H1 (cell line): ENCODE data around the gene CDRT4. TPM values are rescaled to one million over a fixed set of nuclear protein-coding genes. Genes with fewer than 3 reads are reported as not detected.

Experiments used
- CTCF ChIA-PET: fragments of 300-600 bp; sonication (Branson Sonifier 250); formaldehyde crosslinking; loops from one replicate; lab custom pipeline; 2021; ENCODE audit not compliant: partially characterized antibody; lab: Charles Lee
- POLR2A ChIA-PET: fragments of 300-600 bp; sonication (Branson Sonifier 250); formaldehyde crosslinking; loops from one replicate; lab custom pipeline; 2021; ENCODE audit warnings: inconsistent platforms; ENCODE audit not compliant: partially characterized antibody; lab: Charles Lee
- DNase-seq, 2 experiments: peaks; one replicate each; pipeline versions ENCODE4 v3.0.0 to v3.0.0-alpha.2; 2010 to 2022; ENCODE audit warnings: low spot score in 2 of 2, low read depth in 1 of 2, mixed read lengths in 1 of 2
- FAIRE-seq: peaks from 2 replicates; lab custom pipeline; 2011; peaks lifted over from hg19 to GRCh38; lab: Jason Lieb, UNC
- H2AFZ ChIP-seq: 2 replicates; pipeline ENCODE4 v1.8.1; 2012; ENCODE audit warnings: low read length, inconsistent platforms
- H2AK5ac ChIP-seq: 2 replicates; pipeline ENCODE4 v1.6.1; 2013; ENCODE audit warnings: low read depth, low read length
- H2BK120ac ChIP-seq: replicated peaks from 2 replicates; pipeline ENCODE3; 2013; ENCODE audit warnings: low read depth, low read length, inconsistent platforms
- H2BK12ac ChIP-seq: 2 replicates; pipeline ENCODE4 v1.6.1; 2013; ENCODE audit warnings: low read depth, low read length
- H2BK15ac ChIP-seq: 2 replicates; pipeline ENCODE4 v1.6.1; 2013; ENCODE audit warnings: low read length
- H2BK20ac ChIP-seq: 2 replicates; pipeline ENCODE4 v1.6.1; 2013; ENCODE audit warnings: low read length
- H2BK5ac ChIP-seq: 2 replicates; pipeline ENCODE4 v1.6.1; 2013; ENCODE audit warnings: low read depth, low read length
- H3K14ac ChIP-seq: 2 replicates; pipeline ENCODE4 v1.6.1; 2013; ENCODE audit warnings: inconsistent platforms; ENCODE audit not compliant: insufficient read length
- H3K18ac ChIP-seq: 2 replicates; pipeline ENCODE4 v1.6.1; 2013; ENCODE audit warnings: low read length; ENCODE audit errors: extremely low read depth
- H3K23ac ChIP-seq: 2 replicates; pipeline ENCODE4 v1.6.1; 2013; ENCODE audit warnings: inconsistent platforms; ENCODE audit not compliant: insufficient read length
- H3K23me2 ChIP-seq: 2 replicates; pipeline ENCODE4 v1.6.1; 2013; ENCODE audit warnings: low read depth, low read length
- H3K27ac ChIP-seq: 2 replicates; pipeline ENCODE4 v1.6.1; 2011; ENCODE audit warnings: low read depth, low read length, inconsistent platforms
- H3K27me3 ChIP-seq, 4 experiments: replicated peaks in 1 of 4; 1 replicate in 1 of 4; 2 replicates in 3 of 4; pipeline versions ENCODE4 v1.6.1 to v1.8.1; 2011 to 2013; ENCODE audit warnings: low read length in 3 of 4, mild to moderate bottlenecking in 3 of 4, inconsistent platforms in 2 of 4, mixed read lengths in 2 of 4, moderate library complexity in 1 of 4; ENCODE audit not compliant: control insufficient read depth in 3 of 4, insufficient read depth in 3 of 4; ENCODE audit errors: extremely low read depth in 1 of 4
- H3K36me3 ChIP-seq, 4 experiments: 2 replicates each; pipeline versions ENCODE4 v1.6.1 to v1.8.1; 2011 to 2013; ENCODE audit warnings: mild to moderate bottlenecking in 4 of 4, low read length in 3 of 4, moderate library complexity in 2 of 4, control low read depth in 1 of 4, inconsistent platforms in 1 of 4; ENCODE audit not compliant: insufficient read depth in 4 of 4, control insufficient read depth in 2 of 4
- H3K4ac ChIP-seq: replicated peaks from 2 replicates; pipeline ENCODE3; 2013; ENCODE audit warnings: low read length, low read depth, mixed read lengths, inconsistent platforms; ENCODE audit not compliant: insufficient read length
- H3K4me1 ChIP-seq, 4 experiments: replicated peaks in 1 of 4; 1 replicate in 1 of 4; 2 replicates in 3 of 4; pipeline versions ENCODE4 v1.6.1 to v1.8.1; 2011 to 2013; ENCODE audit warnings: low read length in 3 of 4, inconsistent platforms in 2 of 4, mixed read lengths in 1 of 4; ENCODE audit not compliant: insufficient read depth in 4 of 4, control insufficient read depth in 3 of 4
- H3K4me2 ChIP-seq, 2 experiments: 2 replicates each; pipeline versions ENCODE4 v1.6.1 to v1.8.1; 2011 to 2013; ENCODE audit warnings: low read depth in 2 of 2, low read length in 2 of 2, control low read depth in 1 of 2, inconsistent platforms in 1 of 2, mild to moderate bottlenecking in 1 of 2; ENCODE audit not compliant: insufficient read depth in 1 of 2
- H3K4me3 ChIP-seq, 4 experiments: fragments of 200-600, 300-600 bp in 1 of 4; sonication (generic), shearing (Covaris generic), sonication (Bioruptor Twin) in 1 of 4; 2 replicates each; pipeline versions ENCODE4 v1.5.1 to v1.8.1; 2011 to 2016; ENCODE audit warnings: low read length in 4 of 4, low read depth in 3 of 4, control low read depth in 2 of 4, inconsistent platforms in 2 of 4, mild to moderate bottlenecking in 2 of 4, mixed read lengths in 1 of 4, moderate library complexity in 1 of 4; ENCODE audit not compliant: insufficient read depth in 2 of 4; ENCODE audit errors: extremely low read depth in 1 of 4
- H3K56ac ChIP-seq: replicated peaks from 2 replicates; pipeline ENCODE3; 2013; ENCODE audit warnings: low read depth, mild to moderate bottlenecking, mixed read lengths, low read length, inconsistent platforms; ENCODE audit not compliant: insufficient read length
- H3K79me1 ChIP-seq: 2 replicates; pipeline ENCODE4 v1.6.1; 2013; ENCODE audit warnings: low read depth, low read length, control low read depth
- H3K79me2 ChIP-seq, 2 experiments: 2 replicates each; pipeline versions ENCODE4 v1.6.1 to v1.8.1; 2012 to 2013; ENCODE audit warnings: low read length in 2 of 2, mild to moderate bottlenecking in 2 of 2, inconsistent platforms in 1 of 2; ENCODE audit not compliant: insufficient read depth in 2 of 2, control insufficient read depth in 1 of 2
- H3K9ac ChIP-seq, 4 experiments: replicated peaks in 1 of 4; 1 replicate in 1 of 4; 2 replicates in 3 of 4; pipeline versions ENCODE4 v1.6.1 to v1.8.1; 2011 to 2013; ENCODE audit warnings: low read depth in 3 of 4, low read length in 3 of 4, control low read depth in 2 of 4, mild to moderate bottlenecking in 2 of 4, moderate library complexity in 2 of 4, inconsistent platforms in 1 of 4; ENCODE audit errors: extremely low read depth in 1 of 4
- H3K9me3 ChIP-seq, 2 experiments: 2 replicates each; pipeline versions ENCODE4 v1.6.1 to v1.8.1; 2012 to 2013; ENCODE audit warnings: mild to moderate bottlenecking in 2 of 2, moderate library complexity in 2 of 2, control low read depth in 1 of 2, inconsistent platforms in 1 of 2, low read depth in 1 of 2, low read length in 1 of 2, mixed read lengths in 1 of 2; ENCODE audit not compliant: insufficient read depth in 2 of 2
- H4K20me1 ChIP-seq, 2 experiments: replicated peaks in 1 of 2; 2 replicates each; pipeline versions ENCODE3 to v1.8.1; 2011 to 2013; ENCODE audit warnings: inconsistent platforms in 2 of 2, low read length in 2 of 2, mild to moderate bottlenecking in 1 of 2; ENCODE audit not compliant: insufficient read depth in 2 of 2, control insufficient read depth in 1 of 2
- H4K5ac ChIP-seq: 2 replicates; pipeline ENCODE4 v1.6.1; 2013; ENCODE audit warnings: low read length, low read depth, mixed read lengths, inconsistent platforms; ENCODE audit not compliant: insufficient read length
- H4K8ac ChIP-seq: 2 replicates; pipeline ENCODE4 v1.8.0; 2013; ENCODE audit warnings: mild to moderate bottlenecking, moderate library complexity, low read length, inconsistent platforms; ENCODE audit not compliant: insufficient read depth; ENCODE audit errors: extremely low read depth
- H4K91ac ChIP-seq: replicated peaks from 2 replicates; pipeline ENCODE3; 2013; ENCODE audit warnings: low read length, mixed read lengths, inconsistent platforms; ENCODE audit not compliant: insufficient read length
- ATF2 ChIP-seq: IDR thresholded peaks from 2 replicates; pipeline ENCODE4 v1.6.1; 2012; ENCODE audit warnings: low read length, inconsistent platforms
- CREB1 ChIP-seq: IDR thresholded peaks from 2 replicates; pipeline ENCODE4 v1.6.1; 2012; ENCODE audit warnings: inconsistent platforms
- PHF8 ChIP-seq: fragments of 200-600 bp; sonication (generic); conservative IDR thresholded peaks from 2 replicates; pipeline ENCODE4 v1.7.1; 2012; ENCODE audit warnings: low read depth, mild to moderate bottlenecking, inconsistent platforms, low read length, moderate library complexity
- RBBP5 ChIP-seq: IDR thresholded peaks from 2 replicates; pipeline ENCODE4 v1.7.1; 2012; ENCODE audit warnings: low read depth, mild to moderate bottlenecking, inconsistent platforms, low read length, moderate library complexity, borderline replicate concordance
- RNF2 ChIP-seq: fragments of 200-900, 300-1000 bp; sonication (generic); IDR thresholded peaks from 2 replicates; pipeline ENCODE4 v1.7.1; 2016; ENCODE audit warnings: borderline replicate concordance, low read depth, mild to moderate bottlenecking, antibody characterized with exemption, low read length; ENCODE audit not compliant: poor library complexity, severe bottlenecking; ENCODE audit errors: missing control alignments
- SAP30 ChIP-seq: fragments of 300-600 bp; sonication (generic); IDR thresholded peaks from 2 replicates; pipeline ENCODE4 v1.7.1; 2012; ENCODE audit warnings: low read length, moderate library complexity, mild to moderate bottlenecking, inconsistent platforms; ENCODE audit not compliant: insufficient read depth, insufficient replicate concordance
- SP1 ChIP-seq: IDR thresholded peaks from 2 replicates; pipeline ENCODE4 v1.6.1; 2011; ENCODE audit warnings: low read depth, low read length
- TBP ChIP-seq: IDR thresholded peaks from 2 replicates; pipeline ENCODE4 v1.6.1; 2011; ENCODE audit warnings: low read depth, low read length, improper control_type of control experiment
- ZNF274 ChIP-seq: IDR thresholded peaks from 2 replicates; pipeline ENCODE4 v1.7.0; 2012; ENCODE audit warnings: low read length, borderline replicate concordance; ENCODE audit errors: extremely low read depth
- WGBS, 2 experiments: shearing (Covaris generic) in 1 of 2; methylation state at CpG; one replicate each; pipeline versions ENCODE4 v1.1.6 to v1.1.7; 2013 to 2015; ENCODE audit warnings: low lambda C conversion rate in 2 of 2, mixed read lengths in 2 of 2, inconsistent platforms in 1 of 2, low coverage in 1 of 2, missing lambda C conversion rate in 1 of 2; ENCODE audit not compliant: insufficient replicate concordance in 2 of 2, insufficient coverage in 1 of 2, insufficient read length in 1 of 2; ENCODE audit errors: extremely low coverage in 1 of 2, missing lambda C conversion rate in 1 of 2; 5-methylcytosine and 5-hydroxymethylcytosine counted together
- polyA plus RNA-seq, 7 experiments: library from polyadenylated mRNA; depleted of rRNA in 3 of 7; stranded (reverse) in 5 of 7; unstranded in 2 of 7; fragments of >200 nt in 5 of 7; fragments of 200-250 nt in 2 of 7; gene quantifications; 1 replicate in 5 of 7; 2 replicates in 1 of 7; 4 replicates in 1 of 7; pipeline versions ENCODE4 v1.2.1 to v1.2.3, GENCODE V29; 2011 to 2013; ENCODE audit warnings: missing spikeins in 2 of 7, mixed read lengths in 2 of 7
- total RNA-seq: library from RNA; stranded (reverse); fragmentation: NEBNext Ultra II Directional; extraction: Animal tissue kit (Norgen Biotek cat#: 25700); gene quantifications from 2 replicates; pipeline ENCODE4 v1.2.1, GENCODE V29; 2021

The CDRT4 gene
- total and polyA plus RNA-seq, 2 of the 8 experiments (the other 6 are each of a cell fraction or from before 2014, with no cell fraction given) = 2.6 to 5.6 TPM

GRCh38 chr17:15398736-15399331 is 68.6 kb downstream of the CDRT4 start:
- H4K91ac ChIP-seq = no peak overlapping the region
- no peak overlapping the region for H2BK12ac ChIP-seq
- H3K4me1 ChIP-seq = no peaks in the 10 kb centered on the region
- DNase-seq = no peak
- no peak overlapping the region for H3K9ac ChIP-seq
- no peak overlapping the region for H3K27ac ChIP-seq
- no peak overlapping the region for H3K14ac ChIP-seq
- H2BK5ac ChIP-seq = no peak overlapping the region
- no peaks in the 10 kb centered on the region for H3K9me3 ChIP-seq
- FAIRE-seq = no peak
- no peak overlapping the region for H4K5ac ChIP-seq
- H3K79me2 ChIP-seq = no peaks in the 10 kb centered on the region
- no peak overlapping the region for H3K4me3 ChIP-seq
- CTCF ChIA-PET = interaction anchor here (0.9 to 1.5 kb wide), 6 partner anchors 8 to 104 kb away, joined by 3 to 5 read pairs (median 4); no protein-coding TSS in a partner anchor
- WGBS, 2 experiments = 88% methylated on average over 5 of the region's 5 CpGs; no CpG with 5 or more reads in 1 of the 2 experiments
- H3K79me1 ChIP-seq = no peaks in the 10 kb centered on the region
- H4K8ac ChIP-seq = no peak overlapping the region
- H2AK5ac ChIP-seq = no peak overlapping the region
- no peak overlapping the region for H2BK120ac ChIP-seq
- no peak overlapping the region for H3K56ac ChIP-seq
- no peak overlapping the region for H2AFZ ChIP-seq
- no peak overlapping the region for H3K18ac ChIP-seq
- no peak overlapping the region for H3K4me2 ChIP-seq
- no peaks in the 10 kb centered on the region for H3K27me3 ChIP-seq
- H3K23ac ChIP-seq = no peak overlapping the region
- H2BK20ac ChIP-seq = no peak overlapping the region
- H4K20me1 ChIP-seq = no peaks in the 10 kb centered on the region
- no peak overlapping the region for H3K4ac ChIP-seq
- H3K23me2 ChIP-seq = no peaks in the 10 kb centered on the region
- 0 out of 2 replicates have a peak overlapping the region, but pooled peaks have one; percentile 19 for H2BK15ac ChIP-seq
- no peak for TF ChIP-seq SP1
- no peak for TF ChIP-seq PHF8
- no peak for TF ChIP-seq RNF2
- no peak for TF ChIP-seq ATF2
- TF ChIP-seq CREB1 = no peak
- TF ChIP-seq TBP = no peak
- TF ChIP-seq SAP30 = no peak
- TF ChIP-seq RBBP5 = no peak
- no peak for TF ChIP-seq ZNF274
- TF ChIP-seq, all 59 proteins: peak for 0
- H3K36me3 ChIP-seq = no peaks in the 10 kb centered on the region
- POLR2A ChIA-PET = no interaction called here
